Chondrocyte (in vitro differentiated cells): ENCODE measurements around the gene PBX3. TPM values are rescaled to one million over a fixed set of nuclear protein-coding genes. Genes with fewer than 3 reads are reported as not detected.

Experiments used
- DNase-seq: peaks from one replicate; pipeline ENCODE4 v3.0.0; 2021; ENCODE audit warnings: mixed read lengths, low spot score
- H3K27ac Mint-ChIP-seq: one replicate; pipeline ENCODE4 v1.8.0; 2021; ENCODE audit warnings: mild to moderate bottlenecking, moderate library complexity, mixed read lengths; ENCODE audit not compliant: unreplicated experiment
- H3K27me3 Mint-ChIP-seq: 2 replicates; pipeline ENCODE4 v1.8.0; 2021; ENCODE audit warnings: low read depth, mixed read lengths
- H3K36me3 Mint-ChIP-seq: 2 replicates; pipeline ENCODE4 v1.8.0; 2021; ENCODE audit warnings: low read depth, mixed read lengths
- H3K4me1 Mint-ChIP-seq: 2 replicates; pipeline ENCODE4 v1.8.0; 2021; ENCODE audit warnings: low read depth, mild to moderate bottlenecking, mixed read lengths
- H3K4me3 Mint-ChIP-seq: one replicate; pipeline ENCODE4 v1.8.0; 2021; ENCODE audit warnings: mild to moderate bottlenecking, moderate library complexity, mixed read lengths; ENCODE audit not compliant: unreplicated experiment
- H3K9me3 Mint-ChIP-seq: 2 replicates; pipeline ENCODE4 v1.8.0; 2021; ENCODE audit warnings: low read depth, mixed read lengths
- CTCF ChIP-seq: fragments of 200-600 bp; sonication (generic); IDR thresholded peaks from 2 replicates; pipeline ENCODE4 v1.5.0; 2021; ENCODE audit warnings: antibody characterized with exemption, mild to moderate bottlenecking, moderate library complexity
- total RNA-seq: library from RNA; stranded (reverse); gene quantifications from 3 replicates; pipeline ENCODE4 v1.2.1, GENCODE V29; 2021

PBX3 gene
- total RNA-seq, 1 donor from 2014 or later = 24.1 TPM

DNA sequence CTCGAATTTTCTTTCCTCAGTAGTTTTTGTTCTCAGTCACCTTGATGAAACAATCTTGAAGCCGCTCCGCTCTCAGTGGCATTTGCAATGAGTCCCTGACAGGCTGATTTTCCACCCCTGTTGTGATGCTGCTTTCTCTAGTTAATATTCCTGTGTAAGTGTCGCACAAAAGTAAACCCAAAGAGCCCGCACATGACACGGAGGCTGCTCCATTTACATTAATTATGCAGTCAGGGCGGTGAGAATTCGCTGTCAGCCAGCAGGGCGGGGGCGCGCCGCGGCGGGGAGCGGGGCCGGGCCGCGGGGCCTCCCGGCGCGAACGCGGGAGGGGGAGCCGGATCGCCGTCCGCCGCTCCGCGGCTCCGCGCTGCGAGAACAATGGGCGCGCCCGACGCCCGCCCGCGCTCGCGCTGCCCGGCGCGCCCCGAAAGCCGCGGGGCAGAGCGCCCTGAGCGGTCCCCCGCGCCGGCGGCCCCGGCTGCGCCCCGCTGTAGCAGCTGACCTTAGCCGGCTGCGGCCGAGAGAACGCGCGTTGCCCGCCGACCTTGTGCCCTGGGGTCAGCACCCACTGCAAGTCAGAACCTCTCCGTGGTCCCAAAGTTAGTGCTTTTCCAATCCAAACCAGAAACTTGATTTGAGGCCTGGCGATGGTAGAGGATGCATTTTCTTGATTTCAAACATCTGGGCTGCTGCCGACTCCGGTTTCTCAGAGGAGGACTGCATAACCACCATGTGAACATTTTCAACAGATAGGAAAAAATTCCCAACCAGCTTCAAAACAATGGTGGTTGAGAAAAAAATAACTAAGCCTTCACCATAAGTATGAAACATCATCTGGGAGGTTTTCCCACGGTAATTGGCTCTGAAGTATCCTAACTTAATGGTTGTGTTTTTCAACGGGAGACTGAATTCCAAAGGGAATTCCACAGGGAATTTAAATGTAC is 142.6 kb downstream of the PBX3 start:
- Mint-ChIP-seq H3K27ac (peak overlapping the region; percentile 98), H3K36me3 (no peaks in the 10 kb centered on the region), H3K27me3 (no peaks in the 10 kb centered on the region), H3K4me1 (peaks cover 31% of the 10 kb centered on the region), H3K4me3 (peak overlapping the region; percentile 81), H3K9me3 (no peaks in the 10 kb centered on the region)
- TF ChIP-seq CTCF = no peak
- no peak for DNase-seq

DNA sequence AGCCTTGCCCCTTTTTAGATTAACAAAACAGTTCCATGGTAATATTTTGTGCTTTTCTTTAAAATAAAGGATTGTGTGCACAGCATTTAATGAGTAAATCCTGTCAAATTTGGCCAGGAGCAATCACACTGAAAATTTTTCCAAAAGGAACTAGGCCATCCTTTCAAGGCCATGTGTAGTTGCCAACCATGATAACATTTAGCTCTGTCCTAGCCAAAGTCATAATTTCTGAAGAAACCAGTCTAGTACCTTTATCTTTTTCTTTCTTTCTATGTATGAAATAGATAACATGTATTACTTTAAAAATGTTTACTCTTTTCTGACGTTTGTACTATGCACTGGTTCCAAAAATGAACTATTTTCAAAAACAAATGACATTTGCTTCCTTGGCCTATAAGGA is 143.7 kb downstream of the PBX3 start:
- H3K4me3 Mint-ChIP-seq = no peak overlapping the region
- H3K27me3 Mint-ChIP-seq = no peaks in the 10 kb centered on the region
- TF ChIP-seq CTCF = no peak
- peaks cover 31% of the 10 kb centered on the region for H3K4me1 Mint-ChIP-seq
- H3K9me3 Mint-ChIP-seq = no peaks in the 10 kb centered on the region
- no peak overlapping the region for H3K27ac Mint-ChIP-seq
- no peak for DNase-seq
- no peaks in the 10 kb centered on the region for H3K36me3 Mint-ChIP-seq

DNA sequence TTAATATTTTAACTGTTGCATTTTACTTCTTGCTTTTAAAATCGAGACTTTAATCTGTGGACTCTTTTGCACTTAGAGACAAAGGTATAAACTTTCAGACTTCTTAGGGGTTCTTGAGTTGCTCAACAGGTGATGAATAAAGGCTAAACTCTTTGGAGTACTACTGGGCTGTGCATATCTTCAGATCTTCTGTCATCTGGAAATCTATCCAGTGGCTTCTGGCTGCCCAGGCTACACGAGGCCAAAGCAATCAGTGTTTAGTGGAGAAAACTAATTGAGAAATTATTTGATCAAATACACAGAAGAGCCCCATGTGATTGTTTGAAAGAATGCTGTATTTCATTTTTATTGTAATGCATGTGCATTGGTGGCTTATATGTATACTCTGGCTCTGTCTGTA is 146.1 kb downstream of the PBX3 start:
- Mint-ChIP-seq H3K36me3 (no peaks in the 10 kb centered on the region), H3K27ac (no peak overlapping the region), H3K27me3 (no peaks in the 10 kb centered on the region), H3K9me3 (no peaks in the 10 kb centered on the region), H3K4me3 (no peak overlapping the region), H3K4me1 (peaks cover 18% of the 10 kb centered on the region)
- TF ChIP-seq CTCF = no peak
- no peak for DNase-seq

DNA sequence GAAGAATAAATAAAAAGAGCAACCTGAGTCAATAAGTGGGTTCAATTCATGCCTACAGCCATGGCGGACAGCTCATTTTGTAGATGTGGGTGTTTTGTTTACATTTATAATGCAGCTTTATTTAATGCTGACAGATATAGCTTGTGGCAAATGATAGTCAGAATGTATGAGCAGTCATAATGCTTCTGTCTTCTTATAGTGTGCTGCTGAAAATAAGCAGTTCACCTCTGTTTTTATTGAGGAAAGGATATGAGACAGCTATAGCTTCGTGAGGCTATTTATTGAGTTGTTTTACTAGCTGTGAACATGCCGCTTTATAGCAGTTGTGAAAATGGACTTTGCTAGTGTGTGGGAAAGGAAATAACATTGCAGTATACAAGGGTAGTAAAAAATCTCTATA is 147.4 kb downstream of the PBX3 start:
- no peaks in the 10 kb centered on the region for H3K36me3 Mint-ChIP-seq
- no peak for TF ChIP-seq CTCF
- no peak overlapping the region for H3K4me3 Mint-ChIP-seq
- H3K27ac Mint-ChIP-seq = no peak overlapping the region
- peaks cover 9% of the 10 kb centered on the region for H3K4me1 Mint-ChIP-seq
- no peaks in the 10 kb centered on the region for H3K9me3 Mint-ChIP-seq
- no peak for DNase-seq
- no peaks in the 10 kb centered on the region for H3K27me3 Mint-ChIP-seq

DNA sequence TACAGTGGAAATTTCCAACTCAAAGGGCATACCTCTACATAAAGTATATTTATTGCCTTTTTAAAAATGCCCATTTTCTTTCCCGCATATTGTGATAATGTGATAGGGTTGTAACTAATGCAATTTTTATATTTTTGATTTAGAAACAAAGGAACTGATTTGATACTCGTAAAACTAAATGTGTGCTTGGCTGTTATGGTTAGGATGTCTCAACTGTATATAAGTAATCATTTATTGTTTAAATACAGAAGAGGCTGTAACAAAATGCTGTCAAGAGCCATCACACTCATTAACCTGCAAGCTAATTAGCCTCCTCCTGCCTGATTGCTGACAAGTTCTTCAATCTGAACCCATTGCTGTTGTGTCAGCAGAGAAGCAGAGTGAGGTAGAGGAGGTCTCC is 149.2 kb downstream of the PBX3 start:
- DNase-seq = no peak
- no peak for TF ChIP-seq CTCF
- no peak overlapping the region for H3K27ac Mint-ChIP-seq
- no peaks in the 10 kb centered on the region for H3K36me3 Mint-ChIP-seq
- no peak overlapping the region for H3K4me3 Mint-ChIP-seq
- no peaks in the 10 kb centered on the region for H3K9me3 Mint-ChIP-seq
- H3K4me1 Mint-ChIP-seq = no peaks in the 10 kb centered on the region
- H3K27me3 Mint-ChIP-seq = no peaks in the 10 kb centered on the region
